Measurements from ENCODE around the gene DMXL1.

DMXL1 gene

GRCh38 chr5:119070828-119071560 is at the start of gene DMXL1:
TSS of gene DMXL1 (plus strand) at chr5:119071087. CDS start at chr5:119071570, 483 bp downstream.
- Histone ChIP-seq H3K9me3 (replicated peaks; ENCODE audit: insufficient read depth, low read length) (no peaks in the 10 kb centered on the region), H3K79me2 (ENCODE audit: low read length) (peaks cover 45% of the 10 kb centered on the region), H3K4me2 (ENCODE audit: low read depth, low read length) (peak within 1 kb of the TSS; percentile 70), H3K4me1 (ENCODE audit: low read length) (peaks cover 12% of the 10 kb centered on the region; the same call in 1 of the 2 replicates), H2AFZ (ENCODE audit: low read length) (peak within 1 kb of the TSS; percentile 83), H3K27me3 (replicated peaks; ENCODE audit: insufficient read depth, low read length) (no peaks in the 10 kb centered on the region), H3F3A (ENCODE audit: insufficient read depth, low read length) (peaks cover 16% of the 10 kb centered on the region), H3K9ac (ENCODE audit: low read length) (peak within 1 kb of the TSS; percentile 69), H3K4me3 (ENCODE audit: low read length) (peak within 1 kb of the TSS; percentile 78), H3K36me3 (replicated peaks; ENCODE audit: insufficient read depth, low read length) (no peaks in the 10 kb centered on the region), H3K9me2 (replicated peaks; ENCODE audit: insufficient read depth, low read length) (no peaks in the 10 kb centered on the region), H4K20me1 (ENCODE audit: insufficient read depth, low read length) (no peaks in the 10 kb centered on the region), H3K27ac (ENCODE audit: low read length) (peak within 1 kb of the TSS; percentile 79)
- DNase-seq, result peak; percentile 100
- TF ChIP-seq EZH2 (optimal IDR thresholded peaks at IDR 0.05; ENCODE audit: low read depth, low read length) (no peak), CTCF (IDR thresholded peaks at IDR 0.05; ENCODE audit: low read length) (no peak), EZH2phosphoT487 (IDR thresholded peaks at IDR 0.05; ENCODE audit: low read length) (no peak)

- H3K4me1 ChIP-seq (ENCODE audit: low read length), result no peaks in the 10 kb centered on the region
- H3K9me2 ChIP-seq (replicated peaks; ENCODE audit: insufficient read depth, low read length), result no peaks in the 10 kb centered on the region
- H3K4me3 ChIP-seq (ENCODE audit: low read length), result no peak overlapping the region
- no peaks in the 10 kb centered on the region for H3K79me2 ChIP-seq (ENCODE audit: low read length)
- H3K27me3 ChIP-seq (replicated peaks; ENCODE audit: insufficient read depth, low read length), result no peaks in the 10 kb centered on the region
- no peak overlapping the region for H3K4me2 ChIP-seq (ENCODE audit: low read depth, low read length)
- no peaks in the 10 kb centered on the region for H3K36me3 ChIP-seq (replicated peaks; ENCODE audit: insufficient read depth, low read length)
- H3K27ac ChIP-seq (ENCODE audit: low read length), result no peak overlapping the region
- H3F3A ChIP-seq (ENCODE audit: insufficient read depth, low read length), result no peaks in the 10 kb centered on the region
- TF ChIP-seq EZH2phosphoT487 (IDR thresholded peaks at IDR 0.05; ENCODE audit: low read length) (no peak), EZH2 (optimal IDR thresholded peaks at IDR 0.05; ENCODE audit: low read depth, low read length) (no peak), CTCF (IDR thresholded peaks at IDR 0.05; ENCODE audit: low read length) (no peak)
- no peaks in the 10 kb centered on the region for H4K20me1 ChIP-seq (ENCODE audit: insufficient read depth, low read length)
- H2AFZ ChIP-seq (ENCODE audit: low read length), result no peak overlapping the region
- H3K9me3 ChIP-seq (replicated peaks; ENCODE audit: insufficient read depth, low read length), result no peaks in the 10 kb centered on the region
- DNase-seq, result no peak
- H3K9ac ChIP-seq (ENCODE audit: low read length), result no peak overlapping the region
Observed at GRCh38 chr5:119021149-119021732, 49.6 kb upstream of the DMXL1 start.

GRCh38 chr5:119022017-119022745 is 48.7 kb upstream of the DMXL1 start:
- Histone ChIP-seq H3K27ac (ENCODE audit: low read length) (no peak overlapping the region), H4K20me1 (ENCODE audit: insufficient read depth, low read length) (no peaks in the 10 kb centered on the region), H3K9me2 (replicated peaks; ENCODE audit: insufficient read depth, low read length) (no peaks in the 10 kb centered on the region), H3K4me2 (ENCODE audit: low read depth, low read length) (no peak overlapping the region), H3K79me2 (ENCODE audit: low read length) (no peaks in the 10 kb centered on the region), H3K4me3 (ENCODE audit: low read length) (no peak overlapping the region), H3K9ac (ENCODE audit: low read length) (no peak overlapping the region), H3K36me3 (replicated peaks; ENCODE audit: insufficient read depth, low read length) (no peaks in the 10 kb centered on the region), H3F3A (ENCODE audit: insufficient read depth, low read length) (no peaks in the 10 kb centered on the region), H3K4me1 (ENCODE audit: low read length) (no peaks in the 10 kb centered on the region), H3K9me3 (replicated peaks; ENCODE audit: insufficient read depth, low read length) (no peaks in the 10 kb centered on the region), H3K27me3 (replicated peaks; ENCODE audit: insufficient read depth, low read length) (no peaks in the 10 kb centered on the region), H2AFZ (ENCODE audit: low read length) (no peak overlapping the region)
- DNase-seq, result peak; percentile 43
- no peak for TF ChIP-seq EZH2 (optimal IDR thresholded peaks at IDR 0.05; ENCODE audit: low read depth, low read length)
- TF ChIP-seq CTCF (IDR thresholded peaks at IDR 0.05; ENCODE audit: low read length), result peak; percentile 63
